Mononuclear cell (primary cell): Measurements from ENCODE around the gene GINS3. TPM values are rescaled to one million over a fixed set of nuclear protein-coding genes. Genes with fewer than 3 reads are reported as not detected.
"Not testable (repeated sequence)": the region's sequence is repeated elsewhere in the genome, so short reads cannot be mapped to it uniquely, and the experiment has no call there.

Source experiments
- H3K27me3 ChIP-seq: 2 replicates; pipeline ENCODE4 v1.6.0; 2011; ENCODE audit warnings: low read length, control low read depth; ENCODE audit not compliant: insufficient read depth
- H3K4me1 ChIP-seq: 2 replicates; pipeline ENCODE4 v1.5.1; 2011; ENCODE audit warnings: mild to moderate bottlenecking, low read length, control low read depth; ENCODE audit not compliant: insufficient read depth
- H3K4me3 ChIP-seq: 2 replicates; pipeline ENCODE4 v1.5.1; 2011; ENCODE audit warnings: mild to moderate bottlenecking, low read length, moderate library complexity
- H3K9me3 ChIP-seq: 2 replicates; pipeline ENCODE4 v1.5.1; 2011; ENCODE audit warnings: low read depth, mild to moderate bottlenecking, control low read depth, low read length
- total RNA-seq: library from RNA; depleted of rRNA; stranded (reverse); fragments of >200 nt; gene quantifications from one replicate; pipeline ENCODE4 v1.2.3, GENCODE V29; 2012

The GINS3 gene
- total RNA-seq, 1 donor: 0.73 TPM

DNA sequence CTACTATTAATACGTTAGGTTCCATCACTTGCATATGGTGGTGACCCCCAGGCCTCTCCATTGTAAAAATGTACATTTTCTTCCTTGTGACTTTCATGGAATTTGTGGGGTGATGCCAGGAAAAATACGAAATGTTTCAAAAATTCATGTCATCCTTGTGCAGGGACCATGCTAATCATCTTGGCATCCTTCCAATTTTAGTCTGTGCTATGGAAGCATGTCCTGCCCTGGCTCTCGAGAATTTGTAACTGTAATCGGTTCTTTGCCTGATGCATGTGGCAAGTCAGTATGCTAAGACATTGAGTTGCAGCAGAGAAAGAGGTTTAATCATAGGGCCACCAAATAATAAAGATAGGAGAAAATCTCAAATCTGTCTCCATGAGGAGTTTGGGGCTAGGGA lies 14.3 kb upstream of the GINS3 start:
- Histone ChIP-seq H3K9me3 (no peaks in the 10 kb centered on the region), H3K4me3 (no peak overlapping the region), H3K27me3 (peaks cover 13% of the 10 kb centered on the region), H3K4me1 (no peaks in the 10 kb centered on the region)

DNA sequence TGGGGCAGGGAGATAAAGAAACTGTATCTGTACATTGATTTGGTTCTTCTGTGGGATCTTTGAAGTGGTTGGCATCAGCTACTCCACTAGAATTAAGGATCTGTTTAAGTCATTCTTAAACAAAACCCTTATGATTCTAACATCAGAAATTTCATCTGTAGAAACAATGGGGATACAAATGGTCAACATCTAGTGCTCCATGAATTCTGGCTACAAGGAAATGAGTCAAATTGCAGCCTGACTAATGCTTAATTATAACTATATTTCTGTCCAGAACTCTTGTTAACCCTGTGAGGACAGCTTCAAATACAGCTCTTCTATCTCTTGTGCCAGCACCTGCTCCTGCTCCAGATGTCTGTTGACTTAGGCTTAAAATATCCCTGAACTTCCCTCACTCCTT lies 13.9 kb upstream of the GINS3 start:
- Histone ChIP-seq H3K9me3 (no peaks in the 10 kb centered on the region), H3K4me3 (no peak overlapping the region), H3K27me3 (peaks cover 10% of the 10 kb centered on the region), H3K4me1 (no peaks in the 10 kb centered on the region)

- Histone ChIP-seq H3K4me1 (peaks cover 4% of the 10 kb centered on the region), H3K27me3 (peaks cover 2% of the 10 kb centered on the region), H3K9me3 (no peaks in the 10 kb centered on the region), H3K4me3 (no peak overlapping the region)
Measured at GRCh38 chr16:58379736-58380135, 12.5 kb upstream of the GINS3 start.

DNA sequence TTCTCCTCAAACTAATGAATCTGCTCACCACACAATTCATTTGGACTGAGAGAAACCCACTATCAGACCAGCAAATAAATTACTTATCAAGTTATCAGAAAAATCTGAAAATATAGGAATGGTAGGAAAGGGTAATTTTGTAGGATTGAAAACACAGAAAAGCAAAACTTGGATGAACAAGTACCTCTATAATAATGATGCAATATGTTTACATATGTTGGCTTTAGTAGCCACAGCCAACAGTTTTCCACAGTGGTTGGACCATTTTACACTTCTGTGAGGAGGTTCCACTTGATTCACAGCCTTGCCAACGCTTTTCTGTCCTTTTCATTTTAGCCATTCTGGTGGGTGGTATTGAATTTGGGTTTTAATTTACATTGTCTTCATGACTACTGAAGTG lies 10.6 kb upstream of the GINS3 start:
- H3K4me1 ChIP-seq: peaks cover 5% of the 10 kb centered on the region
- no peak overlapping the region for H3K4me3 ChIP-seq
- H3K27me3 ChIP-seq: peaks cover 2% of the 10 kb centered on the region
- no peaks in the 10 kb centered on the region for H3K9me3 ChIP-seq

- Histone ChIP-seq H3K4me1 (peaks cover 5% of the 10 kb centered on the region), H3K4me3 (no peak overlapping the region), H3K9me3 (no peaks in the 10 kb centered on the region), H3K27me3 (no peaks in the 10 kb centered on the region)
Measured at GRCh38 chr16:58384437-58385055, 7.7 kb upstream of the GINS3 start.

DNA sequence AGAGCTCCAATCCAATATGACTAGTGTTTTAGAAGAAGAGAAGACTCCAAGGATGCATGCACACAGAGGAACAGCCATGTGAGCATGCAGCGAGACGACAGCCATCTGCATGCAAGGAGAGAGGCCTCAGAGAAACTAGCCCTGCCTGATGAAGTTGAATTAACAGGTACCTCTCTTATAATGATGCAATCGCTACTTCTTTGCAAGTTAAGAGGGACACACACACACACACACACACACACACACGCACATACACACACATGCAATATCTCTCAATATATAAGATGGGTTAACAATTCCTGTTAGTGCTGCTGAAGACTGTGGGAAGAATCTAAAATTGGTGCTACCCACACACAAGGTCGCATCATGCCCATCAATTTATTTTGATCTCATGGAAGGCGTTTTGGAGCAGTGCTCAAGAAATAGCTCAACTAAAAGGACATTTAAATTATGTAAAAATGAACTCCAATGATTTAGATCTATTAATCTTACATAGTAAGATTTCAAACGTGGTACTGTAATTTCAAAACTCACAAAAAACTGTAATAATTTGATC lies 7.0 kb upstream of the GINS3 start:
- Histone ChIP-seq H3K27me3 (no peaks in the 10 kb centered on the region), H3K4me1 (peaks cover 5% of the 10 kb centered on the region), H3K4me3 (no peak overlapping the region), H3K9me3 (no peaks in the 10 kb centered on the region)

DNA sequence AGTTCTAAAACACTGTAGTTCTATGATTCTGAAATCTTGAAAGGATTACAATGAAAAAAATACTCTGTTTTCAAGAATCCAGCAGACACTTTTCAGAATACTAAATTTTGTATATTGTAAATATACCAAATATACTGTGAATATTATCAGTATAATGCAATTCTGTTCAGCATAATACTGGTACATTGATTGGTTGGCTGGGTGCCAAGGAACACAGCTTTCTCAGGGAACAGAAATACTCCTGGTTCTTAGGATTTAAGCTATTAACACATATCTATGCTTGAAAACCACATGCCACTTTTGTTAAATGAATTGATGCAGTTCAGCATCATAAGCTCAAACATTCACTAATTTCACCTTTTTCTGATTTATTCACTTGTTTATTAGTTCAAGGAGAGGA lies 2.5 kb upstream of the GINS3 start:
- Histone ChIP-seq H3K4me3 (no peak overlapping the region), H3K4me1 (peaks cover 6% of the 10 kb centered on the region), H3K9me3 (no peaks in the 10 kb centered on the region), H3K27me3 (no peaks in the 10 kb centered on the region)

- peak overlapping the region; percentile 91 for H3K4me3 ChIP-seq
- H3K4me1 ChIP-seq: peaks cover 5% of the 10 kb centered on the region
- no peaks in the 10 kb centered on the region for H3K9me3 ChIP-seq
- H3K27me3 ChIP-seq: no peaks in the 10 kb centered on the region
Measured at GRCh38 chr16:58393138-58393504, 850 bp downstream of the GINS3 start.

- H3K4me3 ChIP-seq, H3K27me3 ChIP-seq, H3K9me3 ChIP-seq, H3K4me1 ChIP-seq: not testable (repeated sequence)
Measured at GRCh38 chr16:58396897-58397296, 4.6 kb downstream of the GINS3 start.

- H3K27me3 ChIP-seq: no peaks in the 10 kb centered on the region
- H3K4me3 ChIP-seq: no peak overlapping the region
- no peaks in the 10 kb centered on the region for H3K4me1 ChIP-seq
- no peaks in the 10 kb centered on the region for H3K9me3 ChIP-seq
Measured at GRCh38 chr16:58399718-58400633, 7.7 kb downstream of the GINS3 start.

DNA sequence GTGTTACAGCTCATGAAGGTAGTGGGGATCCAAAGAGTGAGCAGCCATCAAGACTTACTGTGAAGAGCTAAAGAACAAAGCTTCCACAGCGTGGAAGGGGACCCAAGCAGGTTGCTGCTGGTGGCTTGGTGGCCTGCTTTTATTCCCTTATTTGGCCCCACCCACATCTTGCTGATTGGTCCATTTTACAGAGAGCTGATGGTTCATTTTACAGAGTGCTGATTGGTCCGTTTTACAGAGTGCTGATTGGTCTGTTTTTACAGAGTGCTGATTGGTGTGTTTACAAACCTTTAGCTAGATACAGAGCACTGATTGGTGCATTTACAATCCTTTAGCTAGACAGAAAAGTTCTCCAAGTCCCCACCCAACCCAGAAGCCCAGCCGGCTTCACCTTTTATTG lies 9.0 kb downstream of the GINS3 start:
- H3K4me3 ChIP-seq, H3K4me1 ChIP-seq, H3K27me3 ChIP-seq, H3K9me3 ChIP-seq: not testable (repeated sequence)

DNA sequence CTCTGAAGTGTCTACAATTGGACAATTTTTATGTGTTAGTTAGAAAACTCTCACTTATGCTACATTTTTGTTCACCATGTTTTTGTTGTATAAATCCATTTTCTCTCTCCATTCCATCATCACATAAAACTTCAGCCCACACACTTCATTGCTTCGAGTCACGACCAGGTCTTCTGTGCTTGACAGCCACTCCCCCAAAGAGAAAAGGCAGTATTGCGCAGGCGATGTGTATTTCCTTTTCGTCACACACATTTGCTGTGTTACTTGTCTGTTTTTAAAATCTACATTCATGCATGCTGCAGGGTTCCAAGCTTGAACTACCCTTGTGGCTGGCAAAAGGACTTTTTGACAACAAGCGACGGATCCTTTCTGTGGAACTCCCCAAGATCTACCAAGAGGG lies 10.5 kb downstream of the GINS3 start:
- no peak overlapping the region for H3K4me3 ChIP-seq
- H3K9me3 ChIP-seq: no peaks in the 10 kb centered on the region
- no peaks in the 10 kb centered on the region for H3K4me1 ChIP-seq
- no peaks in the 10 kb centered on the region for H3K27me3 ChIP-seq

GRCh38 chr16:58409316-58409973 lies 17.2 kb downstream of the GINS3 start:
- Histone ChIP-seq H3K27me3 (no peaks in the 10 kb centered on the region), H3K9me3 (no peaks in the 10 kb centered on the region), H3K4me1 (peaks cover 4% of the 10 kb centered on the region)

GRCh38 chr16:58411336-58411735 lies 19.1 kb downstream of the GINS3 start:
- Histone ChIP-seq H3K4me1 (peaks cover 4% of the 10 kb centered on the region), H3K9me3 (no peaks in the 10 kb centered on the region), H3K27me3 (no peaks in the 10 kb centered on the region), H3K4me3 (no peak overlapping the region)

More at GRCh38 chr16:58409316-58409973, 17.2 kb downstream of the GINS3 start:
- H3K4me3 ChIP-seq: no peak overlapping the region
